Activated naive CD4-positive, alpha-beta T cell treated with anti-CD3 and anti-CD28 coated beads, Interleukin-2, amount 50 U/mL, for 24 hours (primary cell): Measurements from ENCODE around the gene DRC3.
A peak's percentile ranks its signal among the peaks of the same experiment; 100 is the strongest.
"Not testable (repeated sequence)": the region's sequence is repeated elsewhere in the genome, so short reads cannot be mapped to it uniquely, and the experiment has no call there.

Source experiments
- H3K27ac Mint-ChIP-seq: one replicate; pipeline ENCODE4 v1.8.0; 2021; ENCODE audit warnings: mild to moderate bottlenecking, mixed read lengths
- H3K27me3 Mint-ChIP-seq: one replicate; pipeline ENCODE4 v1.8.0; 2021; ENCODE audit warnings: mixed read lengths
- H3K36me3 Mint-ChIP-seq: one replicate; pipeline ENCODE4 v1.8.0; 2021; ENCODE audit warnings: mixed read lengths
- H3K4me1 Mint-ChIP-seq: one replicate; pipeline ENCODE4 v1.8.0; 2021; ENCODE audit warnings: mixed read lengths
- H3K4me3 Mint-ChIP-seq: one replicate; pipeline ENCODE4 v1.8.0; 2021; ENCODE audit warnings: mild to moderate bottlenecking, mixed read lengths
- H3K9me3 Mint-ChIP-seq: one replicate; pipeline ENCODE4 v1.8.0; 2021; ENCODE audit warnings: mixed read lengths

DRC3 gene

GRCh38 chr17:17952691-17953090, 20.0 kb upstream of the DRC3 start:
- H3K36me3 Mint-ChIP-seq, result peaks cover 6% of the 10 kb centered on the region
- no peak overlapping the region for H3K4me3 Mint-ChIP-seq
- H3K27ac Mint-ChIP-seq, result no peak overlapping the region
- no peaks in the 10 kb centered on the region for H3K9me3 Mint-ChIP-seq
- H3K27me3 Mint-ChIP-seq, result no peaks in the 10 kb centered on the region
- peaks cover 62% of the 10 kb centered on the region for H3K4me1 Mint-ChIP-seq

- Mint-ChIP-seq H3K9me3 (no peaks in the 10 kb centered on the region), H3K27ac (no peak overlapping the region), H3K27me3 (no peaks in the 10 kb centered on the region), H3K4me1 (peaks cover 69% of the 10 kb centered on the region), H3K4me3 (no peak overlapping the region), H3K36me3 (peaks cover 6% of the 10 kb centered on the region)
Measured at GRCh38 chr17:17954079-17954478, 18.6 kb upstream of the DRC3 start.

- peak overlapping the region; percentile 15 for H3K4me3 Mint-ChIP-seq
- H3K27ac Mint-ChIP-seq, result peak overlapping the region; percentile 59
Measured at GRCh38 chr17:17955790-17956341, 16.8 kb upstream of the DRC3 start.

GRCh38 chr17:17957584-17957916, 15.1 kb upstream of the DRC3 start:
- H3K9me3 Mint-ChIP-seq, result no peaks in the 10 kb centered on the region
- peaks cover 80% of the 10 kb centered on the region for H3K4me1 Mint-ChIP-seq
- H3K36me3 Mint-ChIP-seq, result peaks cover 6% of the 10 kb centered on the region
- peak overlapping the region; percentile 99 for H3K27ac Mint-ChIP-seq
- H3K4me3 Mint-ChIP-seq, result no peak overlapping the region
- H3K27me3 Mint-ChIP-seq, result no peaks in the 10 kb centered on the region

More at GRCh38 chr17:17955790-17956341, 16.8 kb upstream of the DRC3 start:
- not testable (repeated sequence) for H3K36me3 Mint-ChIP-seq, H3K9me3 Mint-ChIP-seq, H3K27me3 Mint-ChIP-seq
- H3K4me1 Mint-ChIP-seq, result peaks cover 76% of the 10 kb centered on the region

GRCh38 chr17:17958982-17959381, 13.7 kb upstream of the DRC3 start:
- peak overlapping the region; percentile 99 for H3K27ac Mint-ChIP-seq
- H3K27me3 Mint-ChIP-seq, result no peaks in the 10 kb centered on the region
- peak overlapping the region; percentile 81 for H3K4me3 Mint-ChIP-seq
- peaks cover 7% of the 10 kb centered on the region for H3K36me3 Mint-ChIP-seq
- peaks cover 83% of the 10 kb centered on the region for H3K4me1 Mint-ChIP-seq
- H3K9me3 Mint-ChIP-seq, result no peaks in the 10 kb centered on the region

- Mint-ChIP-seq H3K27ac (peak overlapping the region; percentile 99), H3K27me3 (no peaks in the 10 kb centered on the region), H3K36me3 (peaks cover 7% of the 10 kb centered on the region), H3K4me3 (peak overlapping the region; percentile 81), H3K4me1 (peaks cover 78% of the 10 kb centered on the region), H3K9me3 (no peaks in the 10 kb centered on the region)
Measured at GRCh38 chr17:17959520-17960361, 12.9 kb upstream of the DRC3 start.

- Mint-ChIP-seq H3K9me3 (no peaks in the 10 kb centered on the region), H3K4me1 (peaks cover 78% of the 10 kb centered on the region), H3K36me3 (peaks cover 5% of the 10 kb centered on the region), H3K4me3 (peak overlapping the region; percentile 81), H3K27ac (peak overlapping the region; percentile 99), H3K27me3 (no peaks in the 10 kb centered on the region)
Measured at GRCh38 chr17:17960500-17961030, 12.1 kb upstream of the DRC3 start.

- H3K27ac Mint-ChIP-seq, result no peak overlapping the region
- H3K4me1 Mint-ChIP-seq, result peaks cover 80% of the 10 kb centered on the region
Measured at GRCh38 chr17:17963066-17963465, 9.6 kb upstream of the DRC3 start.

GRCh38 chr17:17963694-17964436, 8.8 kb upstream of the DRC3 start:
- Mint-ChIP-seq H3K27ac (no peak overlapping the region), H3K4me1 (peaks cover 78% of the 10 kb centered on the region), H3K9me3 (no peaks in the 10 kb centered on the region), H3K27me3 (no peaks in the 10 kb centered on the region), H3K4me3 (no peak overlapping the region), H3K36me3 (peaks cover 3% of the 10 kb centered on the region)

More at GRCh38 chr17:17963066-17963465, 9.6 kb upstream of the DRC3 start:
- Mint-ChIP-seq H3K9me3 (no peaks in the 10 kb centered on the region), H3K36me3 (peaks cover 3% of the 10 kb centered on the region), H3K27me3 (no peaks in the 10 kb centered on the region), H3K4me3 (no peak overlapping the region)

GRCh38 chr17:17964710-17965109, 8.0 kb upstream of the DRC3 start:
- no peak overlapping the region for H3K27ac Mint-ChIP-seq
- peaks cover 78% of the 10 kb centered on the region for H3K4me1 Mint-ChIP-seq
- no peak overlapping the region for H3K4me3 Mint-ChIP-seq
- H3K27me3 Mint-ChIP-seq, result no peaks in the 10 kb centered on the region
- no peaks in the 10 kb centered on the region for H3K9me3 Mint-ChIP-seq
- peaks cover 3% of the 10 kb centered on the region for H3K36me3 Mint-ChIP-seq

GRCh38 chr17:17965152-17965721, 7.4 kb upstream of the DRC3 start:
- Mint-ChIP-seq H3K27me3 (no peaks in the 10 kb centered on the region), H3K27ac (no peak overlapping the region), H3K4me3 (no peak overlapping the region), H3K4me1 (peaks cover 78% of the 10 kb centered on the region), H3K36me3 (peaks cover 3% of the 10 kb centered on the region), H3K9me3 (no peaks in the 10 kb centered on the region)

GRCh38 chr17:17966399-17966798, 6.3 kb upstream of the DRC3 start:
- Mint-ChIP-seq H3K27me3 (no peaks in the 10 kb centered on the region), H3K4me3 (peak overlapping the region; percentile 51), H3K27ac (peak overlapping the region; percentile 85), H3K9me3 (no peaks in the 10 kb centered on the region), H3K4me1 (peaks cover 78% of the 10 kb centered on the region), H3K36me3 (peaks cover 3% of the 10 kb centered on the region)

GRCh38 chr17:17970699-17971430, 1.8 kb upstream of the DRC3 start:
- Mint-ChIP-seq H3K27me3 (no peaks in the 10 kb centered on the region), H3K27ac (peak overlapping the region; percentile 65), H3K4me1 (peaks cover 60% of the 10 kb centered on the region), H3K9me3 (no peaks in the 10 kb centered on the region), H3K4me3 (peak overlapping the region; percentile 81), H3K36me3 (no peaks in the 10 kb centered on the region)

GRCh38 chr17:17971431-17972125, 1.1 kb upstream of the DRC3 start:
- Mint-ChIP-seq H3K4me1 (peaks cover 53% of the 10 kb centered on the region), H3K4me3 (peak overlapping the region; percentile 81), H3K27me3 (no peaks in the 10 kb centered on the region), H3K27ac (peak overlapping the region; percentile 4), H3K9me3 (no peaks in the 10 kb centered on the region), H3K36me3 (no peaks in the 10 kb centered on the region)

GRCh38 chr17:17972952-17973254, 241 bp downstream of the DRC3 start:
- Mint-ChIP-seq H3K9me3 (no peaks in the 10 kb centered on the region), H3K27ac (peak overlapping the region; percentile 85), H3K27me3 (no peaks in the 10 kb centered on the region), H3K36me3 (no peaks in the 10 kb centered on the region), H3K4me1 (peaks cover 40% of the 10 kb centered on the region), H3K4me3 (peak overlapping the region; percentile 96)
